HEK293T (cell line): ENCODE data around the gene DLST.

Experiments used
- CTCF ChIA-PET: fragments of 350-600 bp; formaldehyde crosslinking; extraction: SDS; loops from one replicate; lab custom pipeline; 2021; ENCODE audit warnings: antibody characterized with exemption, inconsistent platforms; lab: Yijun Ruan, JAX
- POLR2A ChIA-PET: fragments of 350-600 bp; formaldehyde crosslinking; extraction: SDS; loops from one replicate; lab custom pipeline; 2020; ENCODE audit warnings: antibody characterized with exemption, inconsistent platforms; lab: Yijun Ruan, JAX
- DNase-seq: peaks from one replicate; pipeline ENCODE4 v3.0.0; 2012; ENCODE audit warnings: mixed read lengths; ENCODE audit errors: extremely low spot score
- ARNT ChIP-seq: fragments of 450-650 bp; IDR thresholded peaks from 2 replicates; pipeline ENCODE4 v1.6.1; 2017; ENCODE audit warnings: mild to moderate bottlenecking
- BHLHE40 ChIP-seq: fragments of 450-650 bp; IDR thresholded peaks from 2 replicates; pipeline ENCODE4 v1.6.1; 2016; ENCODE audit warnings: mild to moderate bottlenecking, moderate library complexity, borderline replicate concordance
- CTBP1 ChIP-seq: fragments of 450-650 bp; IDR thresholded peaks from 2 replicates; pipeline ENCODE4 v1.6.1; 2016; ENCODE audit warnings: borderline replicate concordance
- ELF4 ChIP-seq: fragments of 450-650 bp; IDR thresholded peaks from 2 replicates; pipeline ENCODE4 v1.6.1; 2017; ENCODE audit warnings: antibody characterized with exemption
- FOXA1 ChIP-seq: fragments of 450-650 bp; IDR thresholded peaks from 2 replicates; pipeline ENCODE4 v1.6.1; 2016; ENCODE audit warnings: mild to moderate bottlenecking
- FOXK2 ChIP-seq: fragments of 450-650 bp; IDR thresholded peaks from 2 replicates; pipeline ENCODE4 v1.6.1; 2016; ENCODE audit warnings: mild to moderate bottlenecking
- FOXM1 ChIP-seq: fragments of 450-650 bp; IDR thresholded peaks from 2 replicates; pipeline ENCODE4 v1.6.1; 2017; ENCODE audit warnings: mild to moderate bottlenecking, borderline replicate concordance
- HDGF ChIP-seq: fragments of 450-650 bp; IDR thresholded peaks from 2 replicates; pipeline ENCODE4 v1.6.1; 2017; ENCODE audit warnings: antibody characterized with exemption, borderline replicate concordance
- L3MBTL2 ChIP-seq: fragments of 450-650 bp; conservative IDR thresholded peaks from 2 replicates; pipeline ENCODE4 v1.6.1; 2016; ENCODE audit warnings: mild to moderate bottlenecking
- LEF1 ChIP-seq: fragments of 450-650 bp; IDR thresholded peaks from 2 replicates; pipeline ENCODE4 v1.6.1; 2017; ENCODE audit warnings: mild to moderate bottlenecking, borderline replicate concordance
- NFRKB ChIP-seq: fragments of 450-650 bp; IDR thresholded peaks from 2 replicates; pipeline ENCODE4 v1.6.1; 2016; ENCODE audit warnings: mild to moderate bottlenecking, moderate library complexity
- SP1 ChIP-seq: fragments of 450-650 bp; IDR thresholded peaks from 2 replicates; pipeline ENCODE4 v1.6.1; 2017
- SUZ12 ChIP-seq: fragments of 450-650 bp; IDR thresholded peaks from 2 replicates; pipeline ENCODE4 v1.6.1; 2016; ENCODE audit warnings: mild to moderate bottlenecking
- TARDBP ChIP-seq: fragments of 450-650 bp; IDR thresholded peaks from 2 replicates; pipeline ENCODE4 v1.6.1; 2016
- ZNF384 ChIP-seq: fragments of 450-650 bp; IDR thresholded peaks from 2 replicates; pipeline ENCODE4 v1.6.1; 2016
- TF ChIP-seq, protein P1 (sequence below): fragments of 450-650 bp; IDR thresholded peaks from 2 replicates; pipeline ENCODE4 v1.6.1; 2016

DLST gene

GRCh38 chr14:74909911-74910310, 28.2 kb downstream of the DLST start:
- CTCF ChIA-PET = interaction anchor here (0.9 kb wide), 1 partner anchor 10 kb away, joined by 3 read pairs; no protein-coding TSS in a partner anchor

DNA sequence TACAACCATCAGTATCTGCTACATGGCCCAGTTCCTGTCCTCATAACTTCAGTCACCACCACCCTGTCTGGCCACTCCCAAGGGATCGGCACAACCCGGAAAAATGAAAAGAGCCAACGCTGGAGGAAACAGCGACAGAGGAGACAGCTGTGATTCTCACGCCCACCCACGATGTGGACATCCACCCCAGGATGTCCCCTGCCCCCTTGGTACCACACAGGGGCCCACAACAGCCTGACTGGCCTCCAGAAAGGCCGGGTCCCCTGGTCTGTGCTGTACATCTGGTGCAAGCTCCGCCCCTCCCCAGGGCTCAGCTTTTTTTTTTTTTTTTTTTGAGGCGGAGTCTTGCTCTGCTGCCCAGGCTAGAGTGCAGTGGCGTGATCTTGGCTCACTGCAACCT, 28.8 kb downstream of the DLST start:
- no peak for TF ChIP-seq SUZ12
- peak; percentile 77 for TF ChIP-seq ZNF384
- no peak for TF ChIP-seq FOXM1
- no peak for DNase-seq
- ChIA-PET POLR2A (interaction anchor here (1.0 to 1.4 kb wide), 2 partner anchors 12 to 13 kb away, joined by 4 to 6 read pairs; partner anchors contain the start of gene RPS6KL1), CTCF (interaction anchor here (0.9 kb wide), 1 partner anchor 10 kb away, joined by 3 read pairs; no protein-coding TSS in a partner anchor)

More at GRCh38 chr14:74909911-74910310, 28.2 kb downstream of the DLST start:
- TF ChIP-seq LEF1 (no peak), TARDBP (no peak), ZNF384 (no peak), ELF4 (no peak), SP1 (no peak), BHLHE40 (no peak), SUZ12 (no peak), NFRKB (no peak), FOXK2 (no peak), ARNT (no peak)
- POLR2A ChIA-PET = interaction anchor here (1.0 kb wide), 1 partner anchor 13 kb away, joined by 6 read pairs; the partner anchor contains the start of gene RPS6KL1
- no peak for DNase-seq

DNA sequence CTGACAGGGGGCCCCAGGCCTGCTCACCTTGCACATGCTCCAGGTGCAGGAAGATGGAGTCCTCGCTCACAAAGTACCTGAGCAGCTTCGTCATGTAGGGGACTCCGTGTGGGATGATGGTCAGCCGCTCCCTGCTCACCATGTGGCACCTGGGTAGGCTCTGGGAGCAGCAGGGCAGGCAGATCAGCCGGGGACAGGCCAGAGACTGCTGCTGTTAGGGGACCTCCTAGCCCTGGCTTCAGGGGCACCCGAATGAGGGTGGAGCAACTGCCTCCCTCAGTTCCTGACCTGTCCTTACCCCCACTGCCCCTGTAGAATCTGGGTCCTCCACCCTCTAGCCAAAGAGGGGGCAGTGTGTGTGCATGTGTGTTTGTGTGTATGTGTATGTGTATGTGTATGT, 29.5 kb downstream of the DLST start:
- DNase-seq = no peak
- ChIA-PET POLR2A (interaction anchor here (1.4 kb wide), 1 partner anchor 12 kb away, joined by 4 read pairs; the partner anchor contains the start of gene RPS6KL1), CTCF (interaction anchor here (1.3 kb wide), 1 partner anchor 50 kb away, joined by 5 read pairs; no protein-coding TSS in a partner anchor)
- TF ChIP-seq SUZ12 (no peak), SP1 (no peak), BHLHE40 (no peak), ELF4 (no peak), ZNF384 (no peak), LEF1 (no peak), NFRKB (no peak), FOXA1 (no peak), CTBP1 (no peak), FOXK2 (no peak), ARNT (no peak), FOXM1 (no peak), HDGF (no peak), L3MBTL2 (no peak), TARDBP (no peak)
- TF ChIP-seq, protein P1, sequence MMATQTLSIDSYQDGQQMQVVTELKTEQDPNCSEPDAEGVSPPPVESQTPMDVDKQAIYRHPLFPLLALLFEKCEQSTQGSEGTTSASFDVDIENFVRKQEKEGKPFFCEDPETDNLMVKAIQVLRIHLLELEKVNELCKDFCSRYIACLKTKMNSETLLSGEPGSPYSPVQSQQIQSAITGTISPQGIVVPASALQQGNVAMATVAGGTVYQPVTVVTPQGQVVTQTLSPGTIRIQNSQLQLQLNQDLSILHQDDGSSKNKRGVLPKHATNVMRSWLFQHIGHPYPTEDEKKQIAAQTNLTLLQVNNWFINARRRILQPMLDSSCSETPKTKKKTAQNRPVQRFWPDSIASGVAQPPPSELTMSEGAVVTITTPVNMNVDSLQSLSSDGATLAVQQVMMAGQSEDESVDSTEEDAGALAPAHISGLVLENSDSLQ = no peak

- no peak for DNase-seq
- ChIA-PET POLR2A (interaction anchor here (1.4 kb wide), 1 partner anchor 11 kb away, joined by 4 read pairs; the partner anchor contains the start of gene RPS6KL1), CTCF (interaction anchor here (1.0 to 1.3 kb wide), 2 partner anchors 13 to 51 kb away, joined by 3 to 5 read pairs; no protein-coding TSS in a partner anchor)
- TF ChIP-seq LEF1 (no peak), SP1 (no peak), ARNT (no peak), ZNF384 (no peak), TARDBP (no peak), L3MBTL2 (no peak), FOXK2 (no peak), BHLHE40 (no peak), ELF4 (no peak), FOXM1 (no peak), CTBP1 (no peak), FOXA1 (no peak), SUZ12 (no peak), NFRKB (no peak), HDGF (no peak)
- TF ChIP-seq, protein P1 = no peak
Observed at GRCh38 chr14:74911704-74912103, 30.0 kb downstream of the DLST start.

GRCh38 chr14:74912111-74912510, 30.4 kb downstream of the DLST start:
- TF ChIP-seq NFRKB (no peak), FOXK2 (no peak), ARNT (no peak), CTBP1 (no peak), L3MBTL2 (no peak), BHLHE40 (no peak), FOXA1 (no peak), FOXM1 (no peak), LEF1 (no peak), TARDBP (no peak), ZNF384 (no peak), ELF4 (no peak), SUZ12 (no peak), HDGF (no peak), SP1 (no peak)
- TF ChIP-seq, protein P1 = no peak
- ChIA-PET POLR2A (interaction anchor here (1.4 kb wide), 1 partner anchor 11 kb away, joined by 4 read pairs; the partner anchor contains the start of gene RPS6KL1), CTCF (interaction anchor here (1.0 to 1.3 kb wide), 2 partner anchors 13 to 51 kb away, joined by 3 to 5 read pairs; no protein-coding TSS in a partner anchor)
- no peak for DNase-seq

DNA sequence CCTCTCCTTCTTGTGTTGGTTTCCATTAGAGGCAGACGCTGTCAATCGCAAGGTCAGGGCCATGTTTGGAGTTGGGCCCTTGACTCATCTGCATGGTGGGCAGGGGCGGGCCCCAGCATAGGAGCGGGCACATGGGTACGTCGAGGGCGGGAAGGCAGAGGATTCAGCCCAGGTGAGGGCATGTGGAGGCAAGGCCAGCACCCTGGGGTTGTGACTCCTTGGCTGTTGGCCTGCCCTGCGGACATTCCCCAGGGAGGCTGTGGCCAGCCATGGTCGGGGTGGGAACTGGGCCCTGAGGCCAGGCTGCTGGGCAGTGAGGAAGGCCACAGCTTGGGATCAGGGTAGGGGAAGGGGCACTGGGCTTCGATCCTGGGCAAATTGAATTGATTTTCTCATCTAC, 31.1 kb downstream of the DLST start:
- no peak for TF ChIP-seq ARNT
- TF ChIP-seq TARDBP = no peak
- no peak for TF ChIP-seq CTBP1
- no peak for TF ChIP-seq HDGF
- TF ChIP-seq LEF1 = no peak
- no peak for TF ChIP-seq NFRKB
- no peak for TF ChIP-seq FOXK2
- TF ChIP-seq, protein P1 = no peak
- no peak for TF ChIP-seq L3MBTL2
- no peak for TF ChIP-seq SUZ12
- TF ChIP-seq ELF4 = no peak
- TF ChIP-seq SP1 = no peak
- ChIA-PET POLR2A (no interaction called here), CTCF (no interaction called here)
- DNase-seq = no peak
